KMS-11 (cell line): ENCODE data around the gene LIMS2.

Source experiments
- H2AFZ ChIP-seq: fragments of 200-600 bp; sonication (generic); 2 replicates; pipeline ENCODE4 v1.6.1; 2016; ENCODE audit warnings: antibody characterized with exemption, mixed run types, low read depth
- H3K27ac ChIP-seq: fragments of 200-600 bp; sonication (generic); 2 replicates; pipeline ENCODE4 v1.6.1; 2016; ENCODE audit warnings: mild to moderate bottlenecking, mixed run types
- H3K27me3 ChIP-seq: fragments of 200-600 bp; sonication (generic); 2 replicates; pipeline ENCODE4 v1.6.1; 2017; ENCODE audit warnings: mild to moderate bottlenecking, low read depth, mixed run types, moderate library complexity; ENCODE audit not compliant: insufficient read depth
- H3K36me3 ChIP-seq: fragments of 200-600 bp; sonication (generic); 2 replicates; pipeline ENCODE4 v1.6.1; 2017; ENCODE audit warnings: mild to moderate bottlenecking, mixed run types; ENCODE audit not compliant: insufficient read depth
- H3K4me1 ChIP-seq: fragments of 200-600 bp; sonication (generic); 2 replicates; pipeline ENCODE4 v1.6.1; 2016; ENCODE audit warnings: mild to moderate bottlenecking, low read depth, mixed run types; ENCODE audit not compliant: poor library complexity, severe bottlenecking
- H3K4me2 ChIP-seq: fragments of 200-600 bp; sonication (generic); 2 replicates; pipeline ENCODE4 v1.7.0; 2016; ENCODE audit warnings: mild to moderate bottlenecking, mixed run types
- H3K4me3 ChIP-seq: fragments of 200-600 bp; sonication (generic); IDR thresholded peaks from 2 replicates; pipeline ENCODE4 v1.6.1; 2017; ENCODE audit warnings: low read depth, low read length, mixed read lengths; ENCODE audit not compliant: insufficient read depth
- H3K79me2 ChIP-seq: fragments of 200-600 bp; sonication (generic); 2 replicates; pipeline ENCODE4 v1.6.1; 2016; ENCODE audit warnings: low read depth, mixed run types; ENCODE audit not compliant: insufficient read depth
- H3K9ac ChIP-seq: fragments of 200-600 bp; sonication (generic); 2 replicates; pipeline ENCODE4 v1.6.1; 2016; ENCODE audit warnings: mild to moderate bottlenecking, mixed run types
- H4K20me1 ChIP-seq: fragments of 200-600 bp; sonication (generic); 2 replicates; pipeline ENCODE4 v1.6.1; 2016; ENCODE audit warnings: mild to moderate bottlenecking, mixed run types; ENCODE audit not compliant: insufficient read depth
- CTCF ChIP-seq: fragments of 200-600 bp; sonication (generic); conservative IDR thresholded peaks from 2 replicates; pipeline ENCODE4 v1.6.1; 2017; ENCODE audit warnings: low read depth, mild to moderate bottlenecking, antibody characterized with exemption, low read length, moderate library complexity, mixed read lengths

The LIMS2 gene

GRCh38 chr2:127637725-127638252, 37.5 kb downstream of the LIMS2 start:
- no peaks in the 10 kb centered on the region for H4K20me1 ChIP-seq
- no peaks in the 10 kb centered on the region for H3K36me3 ChIP-seq
- H3K27me3 ChIP-seq, result no peaks in the 10 kb centered on the region
- H3K4me1 ChIP-seq, result no peaks in the 10 kb centered on the region
- no peak for TF ChIP-seq CTCF
- H2AFZ ChIP-seq, result no peak overlapping the region
- no peaks in the 10 kb centered on the region for H3K79me2 ChIP-seq
- no peak overlapping the region for H3K27ac ChIP-seq
- no peak overlapping the region for H3K4me3 ChIP-seq
- no peak overlapping the region for H3K4me2 ChIP-seq
- H3K9ac ChIP-seq, result no peak overlapping the region

GRCh38 chr2:127637236-127637630, 38.1 kb downstream of the LIMS2 start:
- H3K4me2 ChIP-seq, result no peak overlapping the region
- no peak overlapping the region for H2AFZ ChIP-seq
- H3K9ac ChIP-seq, result no peak overlapping the region

GRCh38 chr2:127636248-127637235, 38.8 kb downstream of the LIMS2 start:
- H3K36me3 ChIP-seq, result no peaks in the 10 kb centered on the region
- no peaks in the 10 kb centered on the region for H3K27me3 ChIP-seq
- H4K20me1 ChIP-seq, result no peaks in the 10 kb centered on the region
- no peak overlapping the region for H3K27ac ChIP-seq
- H3K4me1 ChIP-seq, result no peaks in the 10 kb centered on the region
- TF ChIP-seq CTCF, result no peak
- H3K9ac ChIP-seq, result no peak overlapping the region
- no peak overlapping the region for H3K4me2 ChIP-seq
- H3K79me2 ChIP-seq, result no peaks in the 10 kb centered on the region
- H3K4me3 ChIP-seq, result no peak overlapping the region
- no peak overlapping the region for H2AFZ ChIP-seq

More at GRCh38 chr2:127637236-127637630, 38.1 kb downstream of the LIMS2 start:
- H3K79me2 ChIP-seq, result no peaks in the 10 kb centered on the region
- no peak overlapping the region for H3K27ac ChIP-seq
- H3K4me3 ChIP-seq, result no peak overlapping the region
- H4K20me1 ChIP-seq, result no peaks in the 10 kb centered on the region
- no peaks in the 10 kb centered on the region for H3K27me3 ChIP-seq
- no peak for TF ChIP-seq CTCF
- H3K36me3 ChIP-seq, result no peaks in the 10 kb centered on the region
- H3K4me1 ChIP-seq, result no peaks in the 10 kb centered on the region

- no peak overlapping the region for H3K9ac ChIP-seq
- no peak overlapping the region for H3K27ac ChIP-seq
- no peak overlapping the region for H2AFZ ChIP-seq
- no peaks in the 10 kb centered on the region for H3K79me2 ChIP-seq
- H3K4me3 ChIP-seq, result no peak overlapping the region
- no peak for TF ChIP-seq CTCF
- H3K27me3 ChIP-seq, result no peaks in the 10 kb centered on the region
- no peaks in the 10 kb centered on the region for H4K20me1 ChIP-seq
- no peak overlapping the region for H3K4me2 ChIP-seq
- no peaks in the 10 kb centered on the region for H3K4me1 ChIP-seq
- no peaks in the 10 kb centered on the region for H3K36me3 ChIP-seq
Observed at GRCh38 chr2:127635380-127636237, 39.7 kb downstream of the LIMS2 start.
